Stimulated activated CD8-positive, alpha-beta memory T cell treated with anti-CD3 and anti-CD28 coated beads, Interleukin-7, amount 100 ng/mL, for 1 hour (primary cell): Measurements from ENCODE around the gene DECR2.
A peak's percentile ranks its signal among the peaks of the same experiment; 100 is the strongest.
"Not testable (repeated sequence)": the region's sequence is repeated elsewhere in the genome, so short reads cannot be mapped to it uniquely, and the experiment has no call there.

ENCODE experiments used
- DNase-seq, 2 donors: peaks; one replicate each; pipeline ENCODE4 v3.0.0-alpha.2; 2020; ENCODE audit warnings: low read depth in 2 of 2

Gene DECR2

DNA sequence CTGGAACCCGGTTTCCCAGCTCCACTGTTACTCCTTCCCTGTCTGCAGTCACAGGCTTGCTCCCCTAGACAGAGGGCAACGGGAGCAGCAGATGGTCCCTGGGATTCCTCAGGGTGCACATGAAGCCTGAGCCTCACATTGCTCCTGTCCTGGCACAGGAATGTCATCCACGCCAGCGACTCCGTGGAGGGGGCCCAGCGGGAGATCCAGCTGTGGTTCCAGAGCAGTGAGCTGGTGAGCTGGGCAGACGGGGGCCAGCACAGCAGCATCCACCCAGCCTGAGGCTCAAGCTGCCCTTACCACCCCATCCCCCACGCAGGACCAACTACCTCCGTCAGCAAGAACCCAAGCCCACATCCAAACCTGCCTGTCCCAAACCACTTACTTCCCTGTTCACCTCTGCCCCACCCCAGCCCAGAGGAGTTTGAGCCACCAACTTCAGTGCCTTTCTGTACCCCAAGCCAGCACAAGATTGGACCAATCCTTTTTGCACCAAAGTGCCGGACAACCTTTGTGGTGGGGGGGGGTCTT, 1.6 kb upstream of the DECR2 start:
- no peak for DNase-seq

- DNase-seq, result no peak
These were observed 3.3 kb downstream of the DECR2 start for GRCh38 chr16:404971-405486.

DNA sequence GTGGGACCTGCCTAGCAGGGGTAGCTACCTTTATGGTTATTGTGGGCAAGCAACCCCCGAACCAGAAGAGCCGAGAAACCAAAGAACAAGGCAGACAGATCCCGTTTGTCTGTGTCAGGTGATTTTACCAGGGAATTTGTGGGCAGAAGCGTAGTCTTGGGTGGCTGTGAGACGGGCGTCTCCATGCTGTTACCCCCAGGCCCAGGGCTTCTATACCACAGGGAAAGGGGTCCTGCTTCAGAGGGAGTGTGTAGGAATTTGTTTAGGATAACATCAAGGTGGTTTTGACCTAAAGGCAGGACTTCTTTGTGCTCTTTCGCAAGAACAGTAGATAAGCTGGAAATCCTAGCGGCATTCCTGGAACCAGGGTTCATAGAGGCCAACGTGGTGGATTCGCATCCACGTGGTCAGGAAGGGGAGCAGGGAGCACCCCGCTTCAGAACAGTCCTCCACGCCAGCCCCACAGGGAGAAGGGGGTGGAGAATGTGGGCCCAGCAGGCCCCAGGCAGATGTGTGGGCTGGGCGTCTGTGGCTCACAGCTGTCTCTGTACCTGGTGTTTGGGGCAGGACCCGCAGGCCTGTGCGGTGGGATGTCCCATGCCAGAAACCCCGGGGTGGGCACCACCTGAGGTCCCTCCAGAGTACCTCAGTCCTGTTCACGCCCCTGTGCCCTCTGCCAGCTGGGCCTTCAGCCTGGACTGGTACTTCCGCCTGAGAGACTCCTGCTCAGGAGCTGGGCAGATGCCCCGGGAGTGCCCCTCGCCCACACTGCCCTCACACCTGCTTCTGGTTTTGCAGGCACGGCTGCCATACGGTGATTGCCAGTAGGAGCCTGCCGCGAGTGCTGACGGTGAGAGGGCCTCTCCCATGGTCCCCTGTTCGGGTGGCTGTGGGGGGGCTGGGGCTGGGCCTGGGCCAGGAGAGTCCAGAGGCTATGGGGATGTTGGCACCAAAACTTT, 4.1 kb downstream of the DECR2 start:
- no peak for DNase-seq

DNA sequence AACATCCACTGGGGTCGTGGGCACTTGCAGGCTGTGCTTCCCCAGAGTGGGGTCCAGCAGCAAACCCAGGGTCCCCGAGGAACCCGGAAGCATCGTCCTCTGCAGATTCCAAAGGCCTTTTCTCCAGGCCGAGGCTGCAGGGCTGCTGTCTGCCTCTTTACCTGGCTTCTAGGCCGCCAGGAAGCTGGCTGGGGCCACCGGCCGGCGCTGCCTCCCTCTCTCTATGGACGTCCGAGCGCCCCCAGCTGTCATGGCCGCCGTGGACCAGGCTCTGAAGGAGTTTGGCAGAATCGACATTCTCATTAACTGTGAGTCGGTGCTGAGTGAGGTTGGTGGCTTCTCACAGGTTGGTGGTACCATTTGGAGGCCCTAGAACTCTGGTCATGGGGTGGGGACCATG, 5.6 kb downstream of the DECR2 start:
- no peak for DNase-seq

GRCh38 chr16:410516-411178, 9.0 kb downstream of the DECR2 start:
- DNase-seq, result no peak

- no peak for DNase-seq
These were observed 10.0 kb downstream of the DECR2 start for GRCh38 chr16:411576-412265.

DNA sequence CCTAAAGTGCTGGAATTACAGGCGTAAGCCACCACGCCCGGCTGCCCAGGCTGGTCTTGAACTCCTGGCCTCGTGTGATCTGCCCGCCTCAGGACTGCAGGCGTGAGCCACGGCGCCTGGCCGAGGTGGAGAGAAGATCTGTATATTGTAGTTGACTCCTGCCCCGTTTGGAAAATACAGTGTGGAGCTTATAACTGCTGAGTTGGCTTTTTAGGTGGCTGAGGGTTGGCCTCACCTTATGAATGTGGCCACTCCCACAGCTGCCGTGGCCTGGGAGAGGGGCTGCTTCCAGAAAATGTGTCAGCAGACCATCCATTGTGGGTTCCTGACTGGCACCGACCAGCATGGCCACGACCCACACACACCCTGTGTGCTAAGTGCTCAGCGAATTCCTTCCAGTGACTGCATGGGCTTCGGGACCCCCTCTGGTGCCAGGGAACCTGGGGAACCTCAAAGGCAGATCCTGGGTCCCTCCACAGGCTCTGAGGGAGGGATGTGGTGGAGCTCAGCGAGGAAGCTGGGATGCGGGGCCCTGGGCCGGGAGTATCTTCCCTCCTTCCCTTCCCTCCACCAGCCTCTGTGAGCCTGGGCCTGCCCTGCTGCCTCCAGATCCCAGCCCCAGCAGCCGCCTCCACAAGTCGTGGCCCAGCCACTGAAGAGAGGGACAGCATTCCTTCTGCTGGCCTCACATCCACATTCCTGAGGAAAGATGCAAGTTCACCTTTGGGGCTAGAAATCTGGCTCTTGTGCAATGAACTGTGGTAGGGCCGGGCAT, 12.9 kb downstream of the DECR2 start:
- DNase-seq, result no peak

- not testable (repeated sequence) for DNase-seq
These were observed 13.4 kb downstream of the DECR2 start for GRCh38 chr16:415170-415498.

DNA sequence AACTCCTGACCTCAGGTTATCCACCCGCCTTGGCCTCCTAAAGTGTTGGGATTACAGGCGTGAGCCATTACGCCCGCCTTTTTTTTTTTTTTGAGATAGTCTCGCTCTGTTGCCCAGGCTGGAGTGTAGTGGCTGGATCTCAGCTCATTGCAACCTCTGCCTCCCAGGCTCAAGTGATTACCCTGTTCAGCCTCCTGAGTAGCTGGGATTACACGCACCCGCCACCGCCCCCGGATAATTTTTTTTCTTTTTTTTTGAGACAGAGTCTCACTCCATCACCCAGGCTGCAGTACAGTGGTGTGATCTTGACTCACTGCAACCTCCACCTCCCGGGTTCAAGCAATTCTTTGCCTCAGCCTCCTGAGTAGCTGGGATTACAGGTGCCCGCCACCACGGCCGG, 20.5 kb downstream of the DECR2 start:
- DNase-seq, result not testable (repeated sequence)

GRCh38 chr16:424033-424622, 22.4 kb downstream of the DECR2 start:
- no peak for DNase-seq

- DNase-seq, result no peak
These were observed 23.0 kb downstream of the DECR2 start for GRCh38 chr16:424623-425081.

- peak; percentile 63 to 68 for DNase-seq
These were observed 23.5 kb downstream of the DECR2 start, which contains the start of gene RAB11FIP3 for GRCh38 chr16:425082-425718. TSS of gene RAB11FIP3 (plus strand) at chr16:425649. CDS start at chr16:426007, 358 bp downstream.

GRCh38 chr16:425740-426114, 24.0 kb downstream of the DECR2 start:
- DNase-seq, result peak in 1 of 2 donors; percentile 9

DNA sequence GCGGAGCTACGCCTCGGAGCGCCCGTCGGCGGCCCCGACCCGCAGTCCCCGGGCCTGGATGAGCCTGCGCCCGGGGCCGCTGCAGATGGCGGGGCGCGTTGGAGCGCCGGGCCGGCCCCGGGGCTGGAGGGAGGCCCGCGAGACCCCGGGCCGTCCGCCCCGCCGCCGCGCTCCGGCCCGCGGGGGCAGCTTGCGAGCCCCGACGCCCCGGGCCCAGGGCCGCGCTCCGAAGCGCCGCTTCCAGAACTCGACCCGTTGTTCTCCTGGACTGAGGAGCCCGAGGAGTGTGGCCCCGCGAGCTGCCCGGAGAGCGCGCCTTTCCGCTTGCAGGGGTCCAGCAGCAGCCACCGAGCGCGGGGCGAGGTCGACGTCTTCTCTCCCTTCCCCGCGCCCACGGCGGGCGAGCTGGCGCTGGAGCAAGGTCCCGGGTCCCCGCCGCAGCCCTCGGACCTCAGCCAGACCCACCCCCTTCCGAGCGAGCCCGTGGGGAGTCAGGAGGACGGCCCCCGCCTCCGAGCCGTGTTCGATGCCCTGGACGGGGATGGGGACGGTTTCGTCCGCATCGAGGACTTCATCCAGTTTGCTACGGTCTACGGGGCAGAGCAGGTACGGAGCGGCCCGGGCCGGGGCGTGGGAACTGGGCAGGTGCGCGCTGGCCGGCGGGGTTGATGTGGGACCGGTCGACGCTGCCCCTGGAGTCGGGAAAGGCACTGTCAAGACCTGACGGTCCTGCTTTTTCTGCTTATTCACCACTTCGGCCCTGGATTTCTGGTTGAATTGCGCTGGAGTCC, 24.6 kb downstream of the DECR2 start:
- DNase-seq, result no peak

GRCh38 chr16:426906-427249, 25.2 kb downstream of the DECR2 start:
- DNase-seq, result no peak

GRCh38 chr16:427250-427649, 25.6 kb downstream of the DECR2 start:
- no peak for DNase-seq

DNA sequence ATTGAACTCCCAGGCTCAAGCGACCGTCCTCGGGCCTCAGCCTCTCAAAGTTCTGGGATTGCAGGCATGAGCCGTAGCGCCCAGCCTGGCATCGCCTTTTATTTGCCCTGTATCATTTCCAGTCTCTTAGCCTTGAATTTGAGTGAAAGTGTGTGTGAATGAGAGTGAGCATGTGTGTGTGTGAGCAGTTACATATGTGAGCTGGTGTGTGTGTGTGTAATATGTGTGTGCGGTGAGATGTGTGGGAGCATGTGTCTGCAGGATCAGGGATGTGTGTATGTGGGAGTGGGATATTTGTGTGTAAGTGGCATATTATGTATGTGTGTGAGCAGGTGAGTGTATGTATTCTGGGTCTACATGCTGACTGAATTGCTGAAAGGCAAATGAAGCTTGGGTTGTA, 29.2 kb downstream of the DECR2 start:
- DNase-seq, result no peak

GRCh38 chr16:440627-441026, 38.9 kb downstream of the DECR2 start:
- DNase-seq, result no peak

GRCh38 chr16:441447-441846, 39.8 kb downstream of the DECR2 start:
- DNase-seq, result no peak

- no peak for DNase-seq
These were observed 41.3 kb downstream of the DECR2 start for GRCh38 chr16:442976-443375.
